Peyer's patch (tissue), 4 donors: ENCODE measurements around the gene CERS6. TPM values are rescaled to one million over a fixed set of nuclear protein-coding genes. Genes with fewer than 3 reads are reported as not detected.

ENCODE experiments used
- DNase-seq, 3 donors: peaks; one replicate each; pipeline ENCODE4 v3.0.0-alpha.2; 2017 to 2019
- H3K27ac ChIP-seq, 4 donors: fragments of 200-600 bp; sonication (generic); one replicate each; pipeline ENCODE4 v1.5.1; 2016 to 2019
- H3K27me3 ChIP-seq, 2 donors: fragments of 200-600 bp; sonication (generic); one replicate each; pipeline ENCODE4 v1.5.1; 2019
- H3K36me3 ChIP-seq, 3 donors: fragments of 200-600 bp; sonication (generic); one replicate each; pipeline ENCODE4 v1.5.1; 2016 to 2019
- H3K4me1 ChIP-seq, 4 donors: fragments of 200-600 bp; sonication (generic); one replicate each; pipeline ENCODE4 v1.5.1; 2016 to 2019
- H3K4me3 ChIP-seq, 4 donors: fragments of 200-600 bp; sonication (generic); 1 replicate in 3 of 4; 2 replicates in 1 of 4; pipeline ENCODE4 v1.5.1; 2016 to 2019; ENCODE audit warnings: mild to moderate bottlenecking in 1 of 4
- H3K9me3 ChIP-seq, 4 donors: fragments of 200-600 bp; sonication (generic); one replicate each; pipeline ENCODE4 v1.5.1; 2016 to 2019; ENCODE audit warnings: mild to moderate bottlenecking in 1 of 4
- CTCF ChIP-seq, 6 experiments: fragments of 450-650 bp in 4 of 6; fragments of 200-600 bp in 2 of 6; sonication (generic) in 1 of 6; IDR thresholded peaks; one replicate each; pipeline ENCODE4 v1.5.1; 2017 to 2019; ENCODE audit warnings: antibody characterized with exemption in 6 of 6, mild to moderate bottlenecking in 3 of 6, moderate library complexity in 1 of 6
- POLR2A ChIP-seq, 2 donors: fragments of 450-650 bp; IDR thresholded peaks; one replicate each; pipeline ENCODE4 v1.5.1; 2017; ENCODE audit warnings: antibody characterized with exemption in 2 of 2, mild to moderate bottlenecking in 2 of 2, moderate library complexity in 2 of 2
- total RNA-seq, 4 donors: library from RNA; depleted of rRNA; stranded (reverse); fragments of >200 nt; gene quantifications; one replicate each; pipeline ENCODE4 v1.1.0, GENCODE V29; 2016

Gene CERS6
- total RNA-seq, 4 donors from 2014 or later, result 28.1 to 110 (median 96.7) TPM

GRCh38 chr2:168529054-168529833, 73.2 kb downstream of the CERS6 start:
- Histone ChIP-seq H3K4me3 (no peak overlapping the region), H3K27me3 (no peaks in the 10 kb centered on the region), H3K27ac (no peak overlapping the region), H3K9me3 (no peaks in the 10 kb centered on the region), H3K4me1 (peaks cover 0 to 13% (median 1%) of the 10 kb centered on the region in 4 donors), H3K36me3 (no peaks in the 10 kb centered on the region)
- no peak for TF ChIP-seq POLR2A (IDR thresholded peaks at IDR 0.05)
- TF ChIP-seq CTCF (IDR thresholded peaks at IDR 0.05), result no peak
- no peak for DNase-seq

- Histone ChIP-seq H3K36me3 (no peaks in the 10 kb centered on the region), H3K27ac (peak overlapping the region in 1 of 4 donors; percentile 6), H3K27me3 (no peaks in the 10 kb centered on the region), H3K9me3 (no peaks in the 10 kb centered on the region), H3K4me3 (no peak overlapping the region), H3K4me1 (peaks cover 0 to 13% (median 1%) of the 10 kb centered on the region in 4 donors)
- no peak for DNase-seq
- TF ChIP-seq POLR2A (IDR thresholded peaks at IDR 0.05) (no peak), CTCF (IDR thresholded peaks at IDR 0.05) (no peak)
Observed at GRCh38 chr2:168529900-168530561, 74.0 kb downstream of the CERS6 start.

GRCh38 chr2:168530982-168531622, 75.0 kb downstream of the CERS6 start:
- DNase-seq, result no peak
- Histone ChIP-seq H3K9me3 (no peaks in the 10 kb centered on the region), H3K4me1 (peaks cover 0 to 13% (median 0%) of the 10 kb centered on the region in 4 donors), H3K4me3 (no peak overlapping the region), H3K27ac (peak overlapping the region in 1 of 4 donors; percentile 36), H3K36me3 (no peaks in the 10 kb centered on the region), H3K27me3 (no peaks in the 10 kb centered on the region)
- TF ChIP-seq POLR2A (IDR thresholded peaks at IDR 0.05) (no peak), CTCF (IDR thresholded peaks at IDR 0.05) (no peak)

GRCh38 chr2:168534926-168535325, 78.9 kb downstream of the CERS6 start:
- H3K36me3 ChIP-seq, result no peaks in the 10 kb centered on the region
- no peak for DNase-seq
- no peak overlapping the region for H3K27ac ChIP-seq
- no peak overlapping the region for H3K4me3 ChIP-seq
- H3K27me3 ChIP-seq, result no peaks in the 10 kb centered on the region
- H3K4me1 ChIP-seq, result peaks cover 0 to 3% (median 0%) of the 10 kb centered on the region in 4 donors
- no peak for TF ChIP-seq CTCF (IDR thresholded peaks at IDR 0.05)
- no peak for TF ChIP-seq POLR2A (IDR thresholded peaks at IDR 0.05)
- peaks cover 0 to 4% (median 0%) of the 10 kb centered on the region in 4 donors for H3K9me3 ChIP-seq

GRCh38 chr2:168536925-168537466, 80.9 kb downstream of the CERS6 start:
- Histone ChIP-seq H3K4me1 (no peaks in the 10 kb centered on the region), H3K27me3 (no peaks in the 10 kb centered on the region), H3K36me3 (no peaks in the 10 kb centered on the region), H3K9me3 (peaks cover 0 to 7% (median 0%) of the 10 kb centered on the region in 4 donors), H3K4me3 (no peak overlapping the region), H3K27ac (no peak overlapping the region)
- TF ChIP-seq CTCF (IDR thresholded peaks at IDR 0.05), result no peak
- no peak for TF ChIP-seq POLR2A (IDR thresholded peaks at IDR 0.05)
- no peak for DNase-seq
